GM12892 (cell line): ENCODE data around the gene RAB44.

Experiments used
- POLR2A ChIP-seq: IDR thresholded peaks from 2 replicates; pipeline ENCODE4 v1.6.1; 2011; ENCODE audit warnings: low read depth, low read length, control low read depth
- POLR2AphosphoS5 ChIP-seq: IDR thresholded peaks from 2 replicates; pipeline ENCODE4 v1.6.1; 2011; ENCODE audit warnings: low read depth, low read length, control low read depth
- TAF1 ChIP-seq: IDR thresholded peaks from 2 replicates; pipeline ENCODE4 v1.6.1; 2011; ENCODE audit warnings: low read depth, mild to moderate bottlenecking, control low read depth, low read length, borderline replicate concordance

DNA sequence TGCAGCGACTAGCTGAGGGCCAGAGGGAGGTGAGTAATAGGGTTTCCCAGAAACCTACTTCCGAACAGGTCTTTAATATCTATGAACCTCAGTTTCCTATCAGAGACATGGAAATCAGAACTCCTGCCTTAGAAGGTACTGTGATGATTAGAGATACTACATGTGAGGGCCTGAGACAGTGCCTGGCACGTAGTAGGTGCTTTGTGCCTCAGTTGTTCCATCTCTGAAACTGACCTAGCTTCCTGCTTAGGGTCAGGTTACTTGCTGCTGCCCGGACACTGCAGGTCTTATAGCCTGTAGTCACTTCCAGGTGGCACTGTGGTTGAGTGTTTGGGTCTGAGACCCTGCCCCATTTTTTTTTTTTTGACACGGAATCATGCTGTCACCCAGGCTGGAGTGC lies 20.9 kb downstream of the RAB44 start:
- TF ChIP-seq POLR2A (no peak), POLR2AphosphoS5 (no peak), TAF1 (no peak)
